GM20431 (cell line): ENCODE data around the gene TCP1.

ENCODE experiments used
- in situ Hi-C: fragments of 300-500 bp; cut with MseI, MboI; formaldehyde crosslinking; loops from one replicate; pipeline ENCODE4 v1.15.0; 2020; ENCODE audit warnings: low sequenced_read_pairs; ENCODE audit not compliant: unreplicated experiment

The TCP1 gene

DNA sequence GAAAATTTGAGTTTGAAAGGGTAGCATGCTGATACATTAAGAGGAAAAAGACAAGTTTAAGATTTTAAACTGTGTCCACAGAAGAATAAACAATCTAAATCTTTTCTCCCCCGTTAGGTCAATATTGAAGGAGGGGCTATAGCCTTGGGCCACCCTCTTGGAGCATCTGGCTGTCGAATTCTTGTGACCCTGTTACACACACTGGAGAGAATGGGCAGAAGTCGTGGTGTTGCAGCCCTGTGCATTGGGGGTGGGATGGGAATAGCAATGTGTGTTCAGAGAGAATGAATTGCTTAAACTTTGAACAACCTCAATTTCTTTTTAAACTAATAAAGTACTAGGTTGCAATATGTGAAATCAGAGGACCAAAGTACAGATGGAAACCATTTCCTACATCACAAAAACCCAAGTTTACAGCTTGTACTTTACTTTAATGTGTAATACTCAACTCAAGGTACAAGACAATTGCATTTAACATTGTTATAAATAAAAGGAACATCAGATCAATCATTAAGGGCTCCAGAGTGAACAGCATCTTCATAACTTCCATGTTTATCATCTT is 10.8 kb downstream of the TCP1 start:
- in situ Hi-C loops = no loop called here

GRCh38 chr6:159778131-159778530 is 11.3 kb downstream of the TCP1 start:
- in situ Hi-C loops = no loop called here

GRCh38 chr6:159777240-159777904 is 12.0 kb downstream of the TCP1 start:
- in situ Hi-C loops = no loop called here

DNA sequence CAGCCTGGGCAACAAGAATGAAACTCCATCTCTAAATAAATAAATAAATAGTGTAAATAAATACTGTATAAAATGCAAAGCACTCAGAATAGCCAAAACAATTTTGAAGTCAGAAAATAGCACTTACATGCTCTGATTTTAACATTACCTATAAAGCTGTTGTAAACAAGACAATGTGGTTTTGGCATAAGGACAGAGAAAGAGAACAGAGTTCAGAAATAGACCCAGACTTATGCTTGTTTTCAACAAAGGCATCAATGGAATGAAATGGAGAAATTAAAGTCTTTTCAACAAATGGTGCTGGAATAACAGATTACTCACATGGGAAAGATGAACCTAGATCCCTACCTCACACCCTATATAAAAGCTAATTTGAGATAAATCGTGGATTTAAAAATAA is 17.2 kb downstream of the TCP1 start:
- in situ Hi-C loops = no loop called here

DNA sequence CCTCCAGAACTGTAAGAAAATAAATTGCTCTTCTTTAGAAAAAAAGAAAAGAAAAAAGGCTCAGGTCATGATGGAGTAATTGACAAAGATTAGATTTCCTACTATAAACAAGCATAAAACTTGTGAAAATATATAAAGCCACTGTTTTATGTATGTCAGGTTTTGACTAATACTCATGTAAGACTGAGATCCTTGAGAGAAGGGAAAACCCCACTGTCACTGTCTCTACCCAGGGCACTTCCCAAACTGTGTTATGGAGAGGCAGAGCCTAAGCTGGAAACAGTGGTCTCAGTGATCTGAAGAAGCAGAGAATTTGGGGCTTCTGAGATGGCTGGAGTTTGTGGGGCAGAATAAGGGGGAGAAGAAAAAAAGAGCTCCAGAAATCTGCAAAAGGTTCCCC is 19.9 kb downstream of the TCP1 start:
- in situ Hi-C loops = no loop called here

DNA sequence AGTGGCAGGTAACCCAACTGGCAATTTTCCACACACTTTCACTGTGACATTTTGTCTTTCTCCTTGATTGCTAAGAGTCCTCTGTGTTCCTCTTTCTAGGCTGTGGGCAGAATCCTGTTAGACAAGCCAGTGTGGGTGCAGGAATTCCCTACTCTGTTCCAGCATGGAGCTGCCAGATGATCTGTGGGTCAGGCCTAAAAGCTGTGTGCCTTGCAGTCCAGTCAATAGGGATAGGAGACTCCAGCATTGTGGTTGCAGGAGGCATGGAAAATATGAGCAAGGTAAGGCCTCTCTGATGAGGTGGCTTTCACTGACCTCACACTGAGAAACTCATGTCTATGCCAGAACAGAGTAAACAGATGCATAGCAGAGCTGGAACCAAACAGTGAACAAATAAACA is 22.5 kb downstream of the TCP1 start:
- in situ Hi-C loops = no loop called here

DNA sequence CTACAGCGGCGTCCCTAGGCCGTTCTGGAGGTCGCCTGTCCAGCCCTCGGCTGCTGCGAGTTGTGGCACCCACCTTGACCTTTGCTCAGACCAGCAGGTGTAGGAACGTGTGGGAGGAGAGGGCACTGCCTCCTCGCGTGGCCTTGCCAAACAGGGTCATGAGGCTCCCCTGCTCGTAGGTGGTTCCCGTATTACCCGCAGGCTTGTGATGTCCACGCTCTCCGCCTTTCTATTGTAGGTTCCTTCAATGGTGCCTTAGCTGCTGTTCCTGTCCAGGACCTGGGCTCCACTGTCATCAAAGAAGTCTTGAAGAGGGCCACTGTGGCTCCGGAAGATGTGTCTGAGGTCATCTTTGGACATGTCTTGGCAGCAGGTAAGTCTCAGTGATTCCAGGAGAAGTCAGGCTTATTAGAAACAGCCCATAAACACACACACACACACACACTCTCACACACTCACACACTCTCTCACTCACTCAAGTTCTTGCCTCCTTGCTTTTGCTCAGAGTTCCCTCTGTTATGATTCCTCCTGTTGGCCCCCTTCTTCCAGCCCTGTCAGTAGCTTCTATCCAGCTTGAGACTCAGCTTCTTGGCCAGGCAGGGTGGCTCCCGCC is 26.6 kb downstream of the TCP1 start:
- in situ Hi-C loops = no loop called here

DNA sequence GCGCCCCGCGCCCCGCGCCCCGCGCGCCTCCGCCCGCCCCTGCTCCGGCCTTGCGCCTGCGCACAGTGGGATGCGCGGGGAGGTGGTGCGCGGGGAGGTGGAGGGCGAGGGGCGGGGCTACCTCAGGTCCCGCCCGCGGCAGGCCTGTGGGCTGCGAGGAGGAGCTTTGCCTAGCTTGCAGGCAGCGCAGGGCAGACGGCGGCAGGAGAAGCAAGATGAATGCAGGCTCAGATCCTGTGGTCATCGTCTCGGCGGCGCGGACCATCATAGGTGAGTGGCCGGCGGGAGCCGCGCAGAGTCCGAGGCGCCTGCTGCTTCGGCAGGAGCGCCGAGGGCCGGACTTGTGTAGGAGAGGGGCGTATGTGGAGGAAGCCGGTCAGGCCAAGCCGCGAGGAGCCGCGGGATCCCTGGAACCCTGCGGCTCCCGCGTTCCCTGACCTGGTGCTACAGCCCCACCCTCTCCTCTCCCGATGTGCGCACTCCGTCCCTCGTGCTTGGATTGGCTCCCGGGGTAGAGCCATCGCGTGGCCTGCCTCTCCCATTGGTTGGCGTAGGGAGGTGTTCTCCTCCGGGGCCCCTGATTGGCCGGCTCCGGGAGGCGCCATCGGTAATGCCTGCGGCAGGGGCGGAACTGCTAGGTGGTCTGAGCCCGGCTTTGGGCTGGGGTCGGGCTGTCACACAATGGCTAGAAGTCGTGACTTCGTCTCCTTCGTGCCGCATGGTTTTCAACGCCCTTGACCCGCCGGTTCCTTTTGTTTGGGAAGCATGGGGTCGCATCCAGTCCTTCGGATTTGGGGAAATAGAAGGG is 27.3 kb downstream of the TCP1 start, which contains the start of gene ACAT2:
ACAT2 (plus strand) TSS at position 173 of the 808 bp plus-strand sequence; CDS start at position 216, 43 bp downstream.
- in situ Hi-C loops = no loop called here

GRCh38 chr6:159761129-159761872 is 28.1 kb downstream of the TCP1 start:
- in situ Hi-C loops = no loop called here

DNA sequence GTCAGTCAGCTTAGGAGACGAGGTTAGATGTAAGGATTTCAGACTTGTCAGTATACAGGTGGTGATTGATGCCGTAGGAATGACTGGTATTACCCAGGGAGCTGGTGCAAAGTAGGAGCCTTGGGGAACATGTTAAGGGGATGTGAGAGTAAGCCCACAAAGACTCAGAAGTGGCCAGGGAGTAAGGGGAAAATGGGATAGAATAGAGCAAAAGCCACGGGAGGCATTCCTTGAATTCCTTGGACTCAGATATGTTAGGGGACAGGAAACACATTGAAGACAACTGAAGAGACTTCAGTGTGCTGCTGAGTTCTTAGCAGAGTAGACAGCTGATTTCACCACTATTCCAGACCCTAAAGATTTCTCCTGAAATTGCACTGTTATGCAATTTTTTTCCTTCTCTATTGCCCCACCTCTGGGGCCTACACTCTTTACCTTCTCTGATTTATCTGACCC is 28.8 kb downstream of the TCP1 start:
- in situ Hi-C loops = no loop called here

DNA sequence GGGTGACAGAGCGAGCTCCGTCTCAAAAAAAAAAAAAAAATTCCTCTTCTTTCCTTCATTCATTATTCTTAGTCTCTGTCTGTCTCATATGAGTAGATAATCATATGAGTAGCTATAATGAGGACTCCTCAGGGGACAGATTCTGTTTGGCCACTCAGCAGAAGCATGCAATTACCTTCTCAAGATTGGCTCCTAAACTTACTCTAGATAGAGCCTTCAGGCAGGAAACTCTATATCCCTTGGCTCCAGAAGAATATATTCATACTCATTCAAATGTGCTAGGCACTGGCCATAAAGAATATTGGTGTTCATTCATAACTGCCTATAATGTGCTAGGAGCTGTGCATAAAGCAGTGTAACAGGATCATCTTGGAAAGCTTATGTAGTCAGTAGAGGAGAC is 29.8 kb downstream of the TCP1 start:
- in situ Hi-C loops = no loop called here

DNA sequence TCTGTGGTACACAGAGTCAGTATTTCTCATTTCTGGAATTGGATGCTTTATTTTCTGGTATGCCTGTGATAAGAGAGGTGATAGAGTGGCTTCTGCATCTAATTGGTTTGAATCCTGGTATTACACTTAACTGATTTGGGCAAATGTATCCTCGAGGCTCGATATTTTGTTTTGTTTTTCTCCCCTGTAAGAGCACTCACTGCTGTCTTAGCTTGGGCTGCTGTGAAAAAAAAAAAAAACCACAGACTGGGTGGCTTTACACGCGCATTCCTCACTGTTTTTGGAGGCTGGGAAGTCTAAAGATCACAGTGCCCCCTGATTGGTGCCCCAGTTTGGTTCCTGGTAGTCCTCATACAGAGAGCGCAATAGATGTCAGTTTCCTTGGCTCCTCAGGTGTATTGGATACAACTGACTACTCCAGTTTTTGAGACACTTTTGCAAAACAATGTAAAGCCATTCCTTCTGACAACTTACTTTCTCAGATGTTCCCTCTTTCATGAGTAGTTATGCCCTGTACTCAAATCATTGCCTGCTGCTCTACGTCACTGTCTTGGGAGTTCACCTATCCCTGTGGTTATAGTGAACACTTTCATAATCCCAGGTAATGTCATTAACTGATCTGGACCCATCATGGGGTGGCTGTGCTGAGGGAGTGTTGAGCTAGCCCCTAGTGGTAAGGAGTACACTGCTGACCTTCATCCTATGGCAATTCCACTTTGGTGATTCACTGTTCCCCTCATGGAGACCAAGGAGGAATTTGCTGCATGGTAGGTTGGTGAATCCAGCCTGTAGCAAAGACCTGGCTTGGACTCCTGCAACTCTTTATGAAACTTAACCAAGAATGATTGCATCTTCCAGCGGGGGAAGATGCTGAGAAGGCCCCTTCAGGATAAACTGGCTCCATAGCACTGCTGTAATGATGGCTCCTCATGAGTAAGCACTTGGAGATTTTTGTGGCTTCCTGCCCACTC is 31.1 kb downstream of the TCP1 start:
- in situ Hi-C loops = no loop called here

DNA sequence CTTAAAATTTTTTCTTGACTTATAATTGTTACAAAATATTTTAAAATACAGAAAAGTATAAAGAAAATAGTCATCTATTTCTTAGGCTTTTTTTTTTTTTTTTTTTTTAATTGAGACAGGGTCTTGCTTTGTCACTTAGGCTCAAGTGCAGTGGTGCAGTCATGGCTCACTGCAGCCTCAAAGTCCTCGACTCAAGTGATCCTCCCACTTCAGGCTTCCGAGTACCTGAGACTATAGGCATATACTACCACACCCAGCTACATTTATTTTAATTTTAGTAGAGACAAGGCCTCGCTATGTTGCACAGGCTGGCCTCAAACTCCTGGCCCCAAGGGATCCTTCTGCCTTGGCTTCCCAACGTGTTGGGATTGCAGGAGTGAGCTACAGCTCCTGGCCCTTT is 32.9 kb downstream of the TCP1 start:
- in situ Hi-C loops = no loop called here

DNA sequence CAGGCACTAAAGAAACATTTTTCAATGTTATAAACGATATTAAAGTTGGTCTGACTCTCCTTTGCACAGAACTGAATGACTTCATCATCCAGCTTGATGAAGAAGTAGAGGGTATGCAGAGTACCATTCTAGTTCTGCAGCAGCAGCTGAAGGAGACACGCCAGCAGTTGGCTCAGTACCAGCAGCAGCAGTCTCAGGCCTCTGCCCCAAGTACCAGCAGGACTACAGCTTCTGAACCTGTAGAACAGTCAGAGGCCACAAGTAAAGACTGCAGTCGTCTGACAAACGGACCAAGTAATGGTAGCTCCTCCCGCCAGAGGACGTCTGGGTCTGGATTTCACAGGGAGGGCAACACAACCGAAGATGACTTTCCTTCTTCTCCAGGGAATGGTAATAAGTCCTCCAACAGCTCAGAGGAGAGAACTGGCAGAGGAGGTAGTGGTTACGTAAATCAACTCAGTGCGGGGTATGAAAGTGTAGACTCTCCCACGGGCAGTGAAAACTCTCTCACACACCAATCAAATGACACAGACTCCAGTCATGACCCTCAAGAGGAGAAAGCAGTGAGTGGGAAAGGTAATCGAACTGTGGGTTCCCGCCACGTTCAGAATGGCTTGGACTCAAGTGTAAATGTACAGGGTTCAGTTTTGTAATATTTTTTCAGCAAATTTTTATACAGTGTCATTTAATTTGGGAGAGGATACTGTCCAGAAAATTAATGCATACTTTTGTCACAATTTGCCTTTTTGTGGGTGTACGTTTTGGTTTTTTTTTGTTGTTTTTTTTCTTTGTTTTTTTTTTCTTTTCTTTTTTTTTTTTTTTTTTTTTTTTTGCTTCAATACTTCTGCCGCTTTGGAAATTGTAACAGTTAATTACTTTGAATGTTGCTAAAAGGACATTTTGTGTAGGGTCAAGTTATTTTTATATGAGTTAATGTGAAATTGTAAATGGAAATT is 34.2 kb downstream of the TCP1 start:
- in situ Hi-C loops = no loop called here

DNA sequence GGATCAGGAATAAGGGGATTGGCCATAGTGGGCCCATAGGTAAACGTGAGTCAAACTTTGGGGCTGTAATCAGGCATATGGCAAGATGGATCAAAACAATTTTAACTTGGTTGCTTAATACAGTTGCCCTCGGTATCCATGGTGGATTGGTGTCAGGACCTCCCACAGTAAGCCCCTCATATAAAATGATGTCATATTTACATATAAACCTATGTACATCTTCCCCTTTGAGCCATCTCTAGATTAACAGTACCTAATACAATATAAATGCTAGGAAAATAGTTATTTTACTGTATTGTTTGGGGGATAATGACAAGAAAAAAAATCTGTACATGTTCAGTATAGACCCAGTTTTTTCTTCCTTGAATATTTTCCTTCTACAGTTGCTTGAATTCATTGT is 35.0 kb downstream of the TCP1 start:
- in situ Hi-C loops = no loop called here

GRCh38 chr6:159753081-159753872 is 36.1 kb downstream of the TCP1 start:
- in situ Hi-C loops = no loop called here

DNA sequence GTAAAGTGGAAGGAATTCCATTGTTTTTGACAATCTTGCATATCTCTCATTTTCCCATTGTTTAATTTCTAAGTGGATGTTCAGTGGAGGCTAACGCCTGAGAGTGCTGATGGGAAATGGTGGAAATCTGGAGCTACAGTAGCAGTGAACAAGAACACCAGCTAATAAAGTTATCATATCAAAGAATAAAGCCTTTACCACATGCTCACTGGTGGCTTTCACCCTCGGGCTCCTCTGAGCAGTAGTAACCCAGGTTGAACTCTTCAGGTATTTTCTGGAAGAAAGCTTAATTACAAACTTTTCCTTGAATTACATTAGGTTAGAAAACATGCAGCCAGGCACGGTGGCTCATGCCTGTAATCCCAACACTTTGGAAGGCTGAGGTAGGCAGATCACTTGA is 38.0 kb downstream of the TCP1 start:
- in situ Hi-C loops = no loop called here
